ENCODE measurements around the gene NSL1. TPM values are rescaled to one million over a fixed set of nuclear protein-coding genes. Genes with fewer than 3 reads are reported as not detected.
"Not testable (repeated sequence)": the region's sequence is repeated elsewhere in the genome, so short reads cannot be mapped to it uniquely, and the experiment has no call there.

NSL1 gene
- total RNA-seq, 1 donor: 42.3 TPM

GRCh38 chr1:212712451-212713303 is 78.9 kb downstream of the NSL1 start:
- DNase-seq (ENCODE audit: low read depth): peak; percentile 8
- no peak overlapping the region for H3K4me3 ChIP-seq (ENCODE audit: low read depth, low read length)
- TF ChIP-seq CTCF (IDR thresholded peaks at IDR 0.05; ENCODE audit: insufficient read depth, low read depth, low read length): no peak

GRCh38 chr1:212711974-212712373 is 79.6 kb downstream of the NSL1 start:
- not testable (repeated sequence) for H3K4me3 ChIP-seq (ENCODE audit: low read depth, low read length); DNase-seq (ENCODE audit: low read depth)

GRCh38 chr1:212710566-212710965 is 81.0 kb downstream of the NSL1 start:
- no peak for DNase-seq (ENCODE audit: low read depth)
- no peak overlapping the region for H3K4me3 ChIP-seq (ENCODE audit: low read depth, low read length)
- TF ChIP-seq CTCF (IDR thresholded peaks at IDR 0.05; ENCODE audit: insufficient read depth, low read depth, low read length): no peak

- TF ChIP-seq CTCF (IDR thresholded peaks at IDR 0.05; ENCODE audit: insufficient read depth, low read depth, low read length): no peak
- DNase-seq (ENCODE audit: low read depth): no peak
- no peak overlapping the region for H3K4me3 ChIP-seq (ENCODE audit: low read depth, low read length)
Measured at GRCh38 chr1:212703991-212704564, 87.5 kb downstream of the NSL1 start.

- no peak for TF ChIP-seq CTCF (IDR thresholded peaks at IDR 0.05; ENCODE audit: insufficient read depth, low read depth, low read length)
- H3K4me3 ChIP-seq (ENCODE audit: low read depth, low read length): no peak overlapping the region
- no peak for DNase-seq (ENCODE audit: low read depth)
Measured at GRCh38 chr1:212702672-212703071, 88.9 kb downstream of the NSL1 start.

- DNase-seq (ENCODE audit: low read depth): no peak
- no peak for TF ChIP-seq CTCF (IDR thresholded peaks at IDR 0.05; ENCODE audit: insufficient read depth, low read depth, low read length)
- no peak overlapping the region for H3K4me3 ChIP-seq (ENCODE audit: low read depth, low read length)
Measured at GRCh38 chr1:212701910-212702309, 89.7 kb downstream of the NSL1 start.

GRCh38 chr1:212700892-212701819 is 90.4 kb downstream of the NSL1 start:
- peak; percentile 64 for DNase-seq (ENCODE audit: low read depth)
- H3K4me3 ChIP-seq (ENCODE audit: low read depth, low read length): peak overlapping the region; percentile 67
- no peak for TF ChIP-seq CTCF (IDR thresholded peaks at IDR 0.05; ENCODE audit: insufficient read depth, low read depth, low read length)
